GM18511 (cell line): ENCODE results near the gene PANK1.
A peak's percentile ranks its signal among the peaks of the same experiment; 100 is the strongest.
"Not testable (repeated sequence)": the region's sequence is repeated elsewhere in the genome, so short reads cannot be mapped to it uniquely, and the experiment has no call there.

Experiments used
- ATAC-seq: cut with Tn5 transposase; IDR thresholded peaks from one replicate; pipeline ENCODE4 v1.9.1; 2021; ENCODE audit warnings: mild to moderate bottlenecking, moderate library complexity; ENCODE audit not compliant: unreplicated experiment

Gene PANK1

GRCh38 chr10:89622151-89622550 lies 22.9 kb downstream of the PANK1 start:
- no peak for ATAC-seq

GRCh38 chr10:89621438-89621837 lies 23.6 kb downstream of the PANK1 start:
- ATAC-seq: no peak

- ATAC-seq: not testable (repeated sequence)
Observed at GRCh38 chr10:89620296-89620695, 24.7 kb downstream of the PANK1 start.

GRCh38 chr10:89615824-89616223 lies 29.2 kb downstream of the PANK1 start:
- ATAC-seq: no peak

GRCh38 chr10:89615112-89615511 lies 29.9 kb downstream of the PANK1 start:
- no peak for ATAC-seq

- no peak for ATAC-seq
Observed at GRCh38 chr10:89613582-89613981, 31.5 kb downstream of the PANK1 start.

- ATAC-seq: no peak
Observed at GRCh38 chr10:89611282-89611681, 33.8 kb downstream of the PANK1 start.

- peak; percentile 98 for ATAC-seq
Observed at GRCh38 chr10:89609833-89610346, 35.2 kb downstream of the PANK1 start.

GRCh38 chr10:89604200-89604599 lies 40.8 kb downstream of the PANK1 start:
- no peak for ATAC-seq

GRCh38 chr10:89602919-89603318 lies 42.1 kb downstream of the PANK1 start:
- no peak for ATAC-seq

GRCh38 chr10:89601728-89602361 lies 43.2 kb downstream of the PANK1 start:
- ATAC-seq: no peak

- no peak for ATAC-seq
Observed at GRCh38 chr10:89600041-89600440, 45.0 kb downstream of the PANK1 start.

GRCh38 chr10:89593043-89593442 lies 52.0 kb downstream of the PANK1 start:
- no peak for ATAC-seq

GRCh38 chr10:89592539-89592938 lies 52.5 kb downstream of the PANK1 start:
- no peak for ATAC-seq

- ATAC-seq: no peak
Observed at GRCh38 chr10:89591796-89592271, 53.2 kb downstream of the PANK1 start.

GRCh38 chr10:89591111-89591795 lies 53.8 kb downstream of the PANK1 start:
- ATAC-seq: no peak

GRCh38 chr10:89590326-89590725 lies 54.7 kb downstream of the PANK1 start:
- no peak for ATAC-seq

- no peak for ATAC-seq
Observed at GRCh38 chr10:89589101-89589720, 55.8 kb downstream of the PANK1 start.

GRCh38 chr10:89588671-89589070 lies 56.4 kb downstream of the PANK1 start:
- no peak for ATAC-seq

GRCh38 chr10:89582022-89582421 lies 63.0 kb downstream of the PANK1 start:
- ATAC-seq: no peak

- no peak for ATAC-seq
Observed at GRCh38 chr10:89580243-89580642, 64.8 kb downstream of the PANK1 start.

- ATAC-seq: no peak
Observed at GRCh38 chr10:89576696-89577095, 68.3 kb downstream of the PANK1 start.
